Measurements from ENCODE around the gene MRPL40.

MRPL40 gene

DNA sequence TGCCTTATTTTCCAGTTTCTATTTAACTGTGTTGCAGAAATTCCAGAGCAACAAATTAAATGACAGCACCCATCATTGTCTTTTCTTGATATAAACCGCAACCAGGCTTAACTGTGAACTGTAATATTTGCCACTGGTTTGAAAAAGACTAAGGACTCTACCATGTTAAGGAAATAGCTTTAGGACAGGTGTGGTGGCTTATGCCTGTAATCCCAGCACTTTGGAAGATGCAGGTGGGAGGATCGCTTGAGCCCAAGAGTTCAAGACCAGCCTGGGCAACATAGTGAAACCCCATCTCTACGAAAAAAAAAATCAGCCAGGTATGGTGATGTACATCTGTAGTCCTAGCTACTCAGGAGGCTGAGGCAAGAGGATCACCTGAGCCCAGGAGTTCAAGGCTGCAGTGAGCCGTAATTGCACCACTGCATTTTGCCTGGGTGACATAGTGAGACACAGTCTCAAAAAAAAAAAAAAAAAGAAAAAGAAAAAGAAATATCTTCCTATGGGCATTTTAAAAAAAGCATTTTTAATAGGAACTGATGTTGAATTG is 29.6 kb upstream of the MRPL40 start:
- ChIA-PET CTCF (no interaction called here), POLR2A (no interaction called here)

DNA sequence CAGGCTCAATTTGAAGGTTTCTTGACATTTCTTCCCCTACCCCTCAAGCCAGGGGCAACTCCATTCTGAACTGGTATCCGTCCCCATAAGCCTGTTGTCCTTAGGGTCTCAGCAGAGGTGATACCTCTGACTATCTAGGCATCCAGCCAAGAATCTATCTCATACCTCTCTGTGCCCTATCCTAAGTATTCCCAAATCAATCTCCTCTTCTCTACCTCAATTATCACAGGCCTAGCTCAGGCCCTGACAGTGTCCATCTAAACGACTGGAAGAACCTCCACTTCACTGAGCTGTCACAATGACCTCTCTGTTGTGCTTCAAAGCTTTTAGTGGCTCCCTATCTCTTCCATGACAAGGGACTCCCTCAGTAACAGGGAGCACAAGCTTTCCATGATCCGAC is 27.7 kb upstream of the MRPL40 start:
- ChIA-PET CTCF (no interaction called here), POLR2A (no interaction called here)
- TF ChIP-seq, protein P1, sequence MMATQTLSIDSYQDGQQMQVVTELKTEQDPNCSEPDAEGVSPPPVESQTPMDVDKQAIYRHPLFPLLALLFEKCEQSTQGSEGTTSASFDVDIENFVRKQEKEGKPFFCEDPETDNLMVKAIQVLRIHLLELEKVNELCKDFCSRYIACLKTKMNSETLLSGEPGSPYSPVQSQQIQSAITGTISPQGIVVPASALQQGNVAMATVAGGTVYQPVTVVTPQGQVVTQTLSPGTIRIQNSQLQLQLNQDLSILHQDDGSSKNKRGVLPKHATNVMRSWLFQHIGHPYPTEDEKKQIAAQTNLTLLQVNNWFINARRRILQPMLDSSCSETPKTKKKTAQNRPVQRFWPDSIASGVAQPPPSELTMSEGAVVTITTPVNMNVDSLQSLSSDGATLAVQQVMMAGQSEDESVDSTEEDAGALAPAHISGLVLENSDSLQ (IDR thresholded peaks at IDR 0.05) = no peak
- TF ChIP-seq FOXM1 (IDR thresholded peaks at IDR 0.05; ENCODE audit: borderline replicate concordance) (no peak), FOXA1 (IDR thresholded peaks at IDR 0.05) (no peak), HDGF (IDR thresholded peaks at IDR 0.05; ENCODE audit: borderline replicate concordance) (no peak), SUZ12 (IDR thresholded peaks at IDR 0.05) (no peak), ZNF384 (IDR thresholded peaks at IDR 0.05) (no peak), NFRKB (IDR thresholded peaks at IDR 0.05) (no peak), FOXK2 (IDR thresholded peaks at IDR 0.05) (no peak), BHLHE40 (IDR thresholded peaks at IDR 0.05; ENCODE audit: borderline replicate concordance) (no peak), ARNT (IDR thresholded peaks at IDR 0.05) (no peak), TARDBP (IDR thresholded peaks at IDR 0.05) (no peak), CTBP1 (IDR thresholded peaks at IDR 0.05; ENCODE audit: borderline replicate concordance) (no peak), L3MBTL2 (conservative IDR thresholded peaks at IDR 0.05) (no peak)
- no peak for DNase-seq (ENCODE audit: extremely low spot score)

More for the DNA sequence above, 29.6 kb upstream of the MRPL40 start:
- TF ChIP-seq BHLHE40 (IDR thresholded peaks at IDR 0.05; ENCODE audit: borderline replicate concordance) (no peak), SP1 (IDR thresholded peaks at IDR 0.05) (no peak), CTBP1 (IDR thresholded peaks at IDR 0.05; ENCODE audit: borderline replicate concordance) (no peak)
- DNase-seq (ENCODE audit: extremely low spot score) = no peak

DNA sequence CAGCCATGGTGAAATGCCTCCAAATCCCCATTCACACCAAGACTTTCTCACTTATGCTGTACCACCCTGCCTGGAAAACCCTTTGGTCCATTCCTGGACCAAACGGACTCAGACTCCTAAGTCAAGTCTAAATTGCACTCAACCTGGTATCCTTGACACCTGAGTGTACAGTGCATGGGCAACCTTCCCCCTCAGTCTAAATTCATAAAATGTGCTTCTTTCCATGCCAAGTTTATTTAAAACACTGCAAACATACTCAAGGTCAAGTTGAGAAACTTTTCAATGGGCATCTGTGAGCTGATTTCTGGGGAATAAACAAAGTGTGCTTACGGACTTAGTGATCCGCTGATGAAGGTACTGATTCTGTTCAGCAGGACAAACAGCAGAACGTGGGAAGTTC is 27.2 kb upstream of the MRPL40 start:
- ChIA-PET CTCF (no interaction called here), POLR2A (no interaction called here)
- no peak for TF ChIP-seq BHLHE40 (IDR thresholded peaks at IDR 0.05; ENCODE audit: borderline replicate concordance)
- DNase-seq (ENCODE audit: extremely low spot score) = no peak

DNA sequence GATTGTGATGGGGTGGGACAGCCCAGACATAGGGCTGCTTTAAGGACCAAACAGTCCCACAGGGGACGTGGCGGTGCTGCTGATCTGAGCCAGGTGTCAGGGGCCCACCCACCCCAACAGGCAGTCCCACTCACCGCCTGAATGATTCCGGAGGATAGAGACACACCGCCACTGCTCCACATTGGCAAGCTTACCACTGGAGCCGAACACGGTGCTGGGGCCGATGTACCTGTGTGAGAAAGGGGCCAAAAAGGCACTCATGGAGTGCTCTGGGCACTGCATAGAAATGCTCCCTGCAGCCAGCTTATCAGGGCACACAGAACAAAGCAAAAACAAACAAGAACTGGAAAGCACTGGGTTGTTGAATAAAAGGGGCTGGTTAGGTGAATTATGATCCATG is 26.7 kb upstream of the MRPL40 start:
- ChIA-PET CTCF (no interaction called here), POLR2A (no interaction called here)

DNA sequence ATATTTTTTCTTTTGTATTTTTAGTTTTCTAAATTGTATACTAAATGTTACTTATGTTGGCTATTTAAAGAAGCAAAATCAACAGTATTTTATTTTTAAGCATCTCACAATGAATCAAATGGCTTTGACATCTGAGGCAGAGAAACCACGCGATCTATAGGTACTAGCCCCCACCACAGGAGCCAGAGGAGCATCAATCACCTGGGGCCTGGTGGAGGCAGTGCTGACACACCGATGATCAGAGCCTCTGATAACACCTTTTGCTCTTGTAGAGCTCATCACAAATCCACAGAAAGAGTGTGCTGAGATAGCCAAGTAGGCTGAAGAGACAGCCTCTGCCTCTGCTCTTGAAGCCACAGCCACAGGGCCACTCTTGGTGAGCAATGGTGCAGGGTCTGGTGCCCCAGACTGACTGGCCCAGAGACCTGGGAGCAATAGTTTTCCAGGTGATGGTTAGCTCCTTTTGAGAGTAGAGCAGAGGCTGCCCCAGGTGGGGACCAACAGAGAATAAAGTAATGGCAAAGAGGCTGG is 26.0 kb upstream of the MRPL40 start:
- no peak for DNase-seq (ENCODE audit: extremely low spot score)
- POLR2A ChIA-PET = no interaction called here
- CTCF ChIA-PET = no interaction called here
- TF ChIP-seq, protein P1 (IDR thresholded peaks at IDR 0.05) = no peak

More for the DNA sequence above, 26.7 kb upstream of the MRPL40 start:
- DNase-seq (ENCODE audit: extremely low spot score) = no peak
- TF ChIP-seq, protein P1 (IDR thresholded peaks at IDR 0.05) = no peak
- TF ChIP-seq SUZ12 (IDR thresholded peaks at IDR 0.05) (no peak), HDGF (IDR thresholded peaks at IDR 0.05; ENCODE audit: borderline replicate concordance) (no peak)

DNA sequence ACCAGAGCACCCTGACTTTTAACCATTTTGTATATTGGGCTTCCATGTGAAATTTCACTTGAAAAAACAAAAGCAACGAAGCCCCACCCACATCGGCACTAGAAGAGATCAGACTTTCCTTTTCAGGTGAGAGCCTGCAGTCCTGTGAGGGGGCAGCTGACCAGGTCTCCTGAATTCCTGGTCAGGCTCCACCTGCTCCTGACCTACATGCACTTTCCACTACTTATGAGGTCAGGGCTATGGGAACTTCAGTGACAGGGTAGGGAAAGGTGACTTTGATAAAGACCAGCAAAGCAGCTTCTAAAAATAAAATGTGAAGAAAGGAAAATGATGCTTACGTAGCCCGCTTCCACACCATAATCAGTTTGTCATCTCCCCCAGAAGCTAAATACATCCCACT is 25.5 kb upstream of the MRPL40 start:
- TF ChIP-seq FOXK2 (IDR thresholded peaks at IDR 0.05) = no peak
- no peak for TF ChIP-seq SP1 (IDR thresholded peaks at IDR 0.05)
- TF ChIP-seq, protein P1 (IDR thresholded peaks at IDR 0.05) = no peak
- TF ChIP-seq ELF4 (IDR thresholded peaks at IDR 0.05) = no peak
- TF ChIP-seq LEF1 (IDR thresholded peaks at IDR 0.05; ENCODE audit: borderline replicate concordance) = no peak
- TF ChIP-seq SUZ12 (IDR thresholded peaks at IDR 0.05) = no peak
- no peak for TF ChIP-seq CTBP1 (IDR thresholded peaks at IDR 0.05; ENCODE audit: borderline replicate concordance)
- TF ChIP-seq TARDBP (IDR thresholded peaks at IDR 0.05) = no peak
- TF ChIP-seq L3MBTL2 (conservative IDR thresholded peaks at IDR 0.05) = no peak
- TF ChIP-seq BHLHE40 (IDR thresholded peaks at IDR 0.05; ENCODE audit: borderline replicate concordance) = no peak
- TF ChIP-seq FOXM1 (IDR thresholded peaks at IDR 0.05; ENCODE audit: borderline replicate concordance) = no peak
- TF ChIP-seq ARNT (IDR thresholded peaks at IDR 0.05) = no peak
- TF ChIP-seq HDGF (IDR thresholded peaks at IDR 0.05; ENCODE audit: borderline replicate concordance) = no peak
- POLR2A ChIA-PET = no interaction called here
- CTCF ChIA-PET = no interaction called here
- DNase-seq (ENCODE audit: extremely low spot score) = no peak

Measured in HEK293T (cell line).